DND-41 (cell line): ENCODE data around the gene LYPLAL1.

Experiments
- CTCF ChIP-seq: IDR thresholded peaks from 2 replicates; pipeline ENCODE4 v1.5.1; 2012; ENCODE audit warnings: borderline replicate concordance, low read length, moderate library complexity, mild to moderate bottlenecking; ENCODE audit not compliant: poor library complexity, severe bottlenecking; ENCODE audit errors: extremely low read depth
- EZH2 ChIP-seq: IDR thresholded peaks from 3 replicates; pipeline ENCODE4 v1.6.1; 2012; ENCODE audit warnings: borderline replicate concordance, low read depth, mild to moderate bottlenecking, moderate library complexity, low read length, inconsistent platforms; ENCODE audit not compliant: severe bottlenecking

- TF ChIP-seq CTCF (no peak), EZH2 (no peak)
Measured at GRCh38 chr1:219173434-219173757, 282 bp upstream of the LYPLAL1 start.
